Lower lobe of right lung (tissue), 2 donors: ENCODE data around the gene STK33. TPM values are rescaled to one million over a fixed set of nuclear protein-coding genes. Genes with fewer than 3 reads are reported as not detected.

Source experiments
- ATAC-seq, 2 donors: fragments of 200-7000 bp; cut with Tn5 transposase; one replicate each; pipeline ENCODE4 v1.9.1; 2020 to 2022; ENCODE audit warnings: mild to moderate bottlenecking in 2 of 2, moderate library complexity in 2 of 2
- DNase-seq: peaks from one replicate; pipeline ENCODE4 v3.0.0-alpha.2; 2020
- H3K27ac ChIP-seq: fragments of 200-600 bp; one replicate; pipeline ENCODE4 v1.8.0; 2022
- H3K27me3 ChIP-seq: fragments of 200-600 bp; one replicate; pipeline ENCODE4 v1.8.0; 2022; ENCODE audit warnings: low read depth
- H3K36me3 ChIP-seq: fragments of 200-600 bp; one replicate; pipeline ENCODE4 v1.8.0; 2022; ENCODE audit warnings: mild to moderate bottlenecking
- H3K4me1 ChIP-seq: fragments of 200-600 bp; one replicate; pipeline ENCODE4 v1.8.0; 2022
- H3K4me3 ChIP-seq: fragments of 200-600 bp; one replicate; pipeline ENCODE4 v1.8.0; 2022; ENCODE audit warnings: mild to moderate bottlenecking
- H3K9me3 ChIP-seq: fragments of 200-600 bp; one replicate; pipeline ENCODE4 v1.8.0; 2022
- intact Hi-C: fragments of 100-400 bp; cut with DNase I; formaldehyde crosslinking; loops from one replicate; pipeline ENCODE4 v1.11.0; 2022
- total RNA-seq: library from RNA; stranded (reverse); fragmentation: NEBNext Ultra II Directional; extraction: Animal tissue kit (Norgen Biotek cat#: 25700); gene quantifications from one replicate; pipeline ENCODE4 v1.2.1, GENCODE V29; 2021
- TF ChIP-seq, protein P1 (sequence below): fragments of 200-600 bp; IDR thresholded peaks from one replicate; pipeline ENCODE4 v1.8.0; 2022; ENCODE audit warnings: antibody characterized with exemption, mild to moderate bottlenecking
- donor health status: DM: no; HTN: yes; CAD: no; lungs with severe emphysema.

The STK33 gene
- total RNA-seq, 1 donor from 2014 or later, result 17.3 TPM

DNA sequence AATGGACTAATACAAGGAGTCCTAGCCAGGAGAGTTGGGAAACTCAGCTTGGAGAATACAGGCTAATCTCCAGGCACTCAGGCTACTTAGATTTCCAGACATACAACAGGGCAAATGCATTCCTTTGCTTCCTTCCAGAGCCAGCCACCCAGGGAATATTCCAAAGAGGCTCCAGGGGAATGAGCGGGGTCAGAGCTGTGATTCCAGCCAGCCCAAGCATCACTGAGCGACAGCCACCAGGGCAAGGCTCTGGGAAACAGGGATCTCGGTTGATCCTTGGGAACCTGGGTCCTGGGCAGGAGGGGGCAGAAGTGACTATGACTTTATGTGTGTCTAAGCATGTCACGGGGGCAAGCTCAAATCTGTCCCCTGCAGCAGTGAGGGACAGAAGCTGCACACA lies 218.1 kb downstream of the STK33 start:
- Histone ChIP-seq H3K4me3 (no peak overlapping the region), H3K4me1 (no peaks in the 10 kb centered on the region), H3K9me3 (no peaks in the 10 kb centered on the region), H3K27me3 (no peaks in the 10 kb centered on the region), H3K27ac (no peak overlapping the region), H3K36me3 (no peaks in the 10 kb centered on the region)
- DNase-seq (no peak), ATAC-seq (no peak)
- TF ChIP-seq, protein P1, sequence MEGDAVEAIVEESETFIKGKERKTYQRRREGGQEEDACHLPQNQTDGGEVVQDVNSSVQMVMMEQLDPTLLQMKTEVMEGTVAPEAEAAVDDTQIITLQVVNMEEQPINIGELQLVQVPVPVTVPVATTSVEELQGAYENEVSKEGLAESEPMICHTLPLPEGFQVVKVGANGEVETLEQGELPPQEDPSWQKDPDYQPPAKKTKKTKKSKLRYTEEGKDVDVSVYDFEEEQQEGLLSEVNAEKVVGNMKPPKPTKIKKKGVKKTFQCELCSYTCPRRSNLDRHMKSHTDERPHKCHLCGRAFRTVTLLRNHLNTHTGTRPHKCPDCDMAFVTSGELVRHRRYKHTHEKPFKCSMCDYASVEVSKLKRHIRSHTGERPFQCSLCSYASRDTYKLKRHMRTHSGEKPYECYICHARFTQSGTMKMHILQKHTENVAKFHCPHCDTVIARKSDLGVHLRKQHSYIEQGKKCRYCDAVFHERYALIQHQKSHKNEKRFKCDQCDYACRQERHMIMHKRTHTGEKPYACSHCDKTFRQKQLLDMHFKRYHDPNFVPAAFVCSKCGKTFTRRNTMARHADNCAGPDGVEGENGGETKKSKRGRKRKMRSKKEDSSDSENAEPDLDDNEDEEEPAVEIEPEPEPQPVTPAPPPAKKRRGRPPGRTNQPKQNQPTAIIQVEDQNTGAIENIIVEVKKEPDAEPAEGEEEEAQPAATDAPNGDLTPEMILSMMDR, result no peak
- intact Hi-C loops, result no loop called here

DNA sequence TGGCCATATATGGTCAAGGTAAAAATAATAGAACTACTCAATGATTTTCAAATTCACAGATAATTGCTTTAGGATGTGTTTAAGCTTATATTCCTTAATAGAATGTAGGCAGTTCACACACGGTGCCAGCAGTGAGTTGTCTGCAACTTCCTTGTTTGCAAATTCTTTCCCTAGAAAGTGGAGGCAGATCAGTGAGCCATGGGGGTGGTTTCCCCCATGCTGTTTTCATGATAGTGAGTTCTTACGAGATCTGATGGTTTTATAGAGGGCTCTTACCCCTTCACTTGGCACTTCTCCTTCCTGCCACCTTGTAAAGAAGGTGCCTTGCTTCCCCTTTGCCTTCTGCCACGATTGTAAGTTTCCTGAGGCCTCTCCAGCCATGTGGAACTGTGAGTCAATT lies 218.6 kb downstream of the STK33 start:
- Histone ChIP-seq H3K4me1 (no peaks in the 10 kb centered on the region), H3K9me3 (no peaks in the 10 kb centered on the region), H3K36me3 (no peaks in the 10 kb centered on the region), H3K27ac (no peak overlapping the region), H3K4me3 (no peak overlapping the region), H3K27me3 (no peaks in the 10 kb centered on the region)
- DNase-seq (no peak), ATAC-seq (no peak)
- TF ChIP-seq, protein P1, result no peak
- intact Hi-C loops, result no loop called here

GRCh38 chr11:8374716-8375115 lies 219.3 kb downstream of the STK33 start:
- Histone ChIP-seq H3K4me1 (no peaks in the 10 kb centered on the region), H3K9me3 (no peaks in the 10 kb centered on the region), H3K27ac (no peak overlapping the region), H3K4me3 (no peak overlapping the region), H3K36me3 (no peaks in the 10 kb centered on the region), H3K27me3 (no peaks in the 10 kb centered on the region)
- ATAC-seq, result no peak
- intact Hi-C loops, result no loop called here
- TF ChIP-seq, protein P1, result no peak
- no peak for DNase-seq

DNA sequence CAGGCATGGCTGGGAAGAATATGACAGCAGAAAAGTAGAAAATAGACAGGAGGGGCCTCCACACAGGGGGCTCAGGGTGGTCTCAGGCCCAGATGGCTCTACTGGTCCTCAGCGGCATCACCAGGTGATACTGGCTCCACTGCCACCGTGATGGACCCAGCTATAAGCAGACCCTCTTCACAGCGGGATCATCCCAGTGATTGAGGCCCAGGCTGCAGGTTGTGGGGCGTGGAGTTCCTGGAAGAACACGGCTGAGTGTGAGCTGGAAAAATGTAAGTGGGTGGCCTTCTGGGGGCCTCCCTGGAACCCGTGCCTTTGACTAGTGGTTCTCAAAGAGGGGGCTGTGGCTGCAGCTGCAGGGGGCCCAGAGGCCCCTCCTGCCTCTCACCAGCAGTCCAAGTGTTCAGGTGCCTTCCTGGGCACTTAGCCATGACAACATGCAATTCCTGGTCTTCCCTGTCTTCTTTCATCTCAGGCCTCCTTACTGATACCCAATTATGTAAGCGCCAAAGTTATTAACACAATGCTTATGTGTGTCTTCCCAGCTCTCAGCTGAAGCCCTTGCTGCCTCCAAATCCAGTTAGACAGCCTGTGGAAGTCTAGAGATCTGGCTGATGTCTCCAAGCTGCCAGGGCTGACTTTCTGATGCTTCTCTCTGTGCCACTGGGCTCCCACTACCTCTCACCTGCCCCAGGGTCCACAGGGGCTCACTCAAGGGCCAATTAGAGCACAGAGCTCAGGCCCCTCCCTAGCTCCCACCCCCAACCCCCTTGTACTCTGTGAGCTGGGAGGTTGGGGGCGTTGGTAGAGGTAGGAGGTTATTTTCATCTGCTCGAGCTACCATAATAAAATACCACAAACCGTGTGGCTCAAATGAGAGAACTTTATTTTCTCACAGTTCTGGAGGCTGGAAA lies 220.3 kb downstream of the STK33 start:
- ATAC-seq, result no peak
- Histone ChIP-seq H3K4me3 (no peak overlapping the region), H3K4me1 (no peaks in the 10 kb centered on the region), H3K9me3 (no peaks in the 10 kb centered on the region), H3K36me3 (no peaks in the 10 kb centered on the region), H3K27ac (no peak overlapping the region), H3K27me3 (no peaks in the 10 kb centered on the region)
- DNase-seq, result no peak
- TF ChIP-seq, protein P1, result no peak
- intact Hi-C loops, result no loop called here

- intact Hi-C loops, result no loop called here
- H3K9me3 ChIP-seq, result no peaks in the 10 kb centered on the region
- no peaks in the 10 kb centered on the region for H3K27me3 ChIP-seq
- no peak overlapping the region for H3K4me3 ChIP-seq
- no peaks in the 10 kb centered on the region for H3K36me3 ChIP-seq
- TF ChIP-seq, protein P1, result no peak
- ATAC-seq (no peak), DNase-seq (no peak)
- H3K27ac ChIP-seq, result no peak overlapping the region
- no peaks in the 10 kb centered on the region for H3K4me1 ChIP-seq
Measured at GRCh38 chr11:8372641-8373381, 221.2 kb downstream of the STK33 start.
